HepG2 (cell line): ENCODE measurements around the gene YIF1A. TPM values are rescaled to one million over a fixed set of nuclear protein-coding genes. Genes with fewer than 3 reads are reported as not detected.

Experiments used
- ARID2 ChIP-seq: sonication (generic); formaldehyde crosslinking; IDR thresholded peaks from 2 replicates; pipeline ENCODE4 v1.8.1; 2022; ENCODE audit warnings: mild to moderate bottlenecking, missing genetic modification reagents, borderline replicate concordance
- CAMTA2 ChIP-seq: sonication (generic); formaldehyde crosslinking; IDR thresholded peaks from 2 replicates; pipeline ENCODE4 v1.4.0; 2020; ENCODE audit warnings: mild to moderate bottlenecking, missing genetic modification reagents, borderline replicate concordance
- DDIT3 ChIP-seq: sonication (generic); formaldehyde crosslinking; IDR thresholded peaks from 2 replicates; pipeline ENCODE4 v1.4.0; 2020; ENCODE audit warnings: mild to moderate bottlenecking, missing genetic modification reagents
- HNF4G ChIP-seq, 2 experiments: sonication (generic) in 1 of 2; formaldehyde crosslinking in 1 of 2; IDR thresholded peaks; 2 replicates each; pipeline versions ENCODE4 v1.4.0 to v1.6.1; 2011 to 2020; ENCODE audit warnings: borderline replicate concordance in 2 of 2, low read depth in 2 of 2, mild to moderate bottlenecking in 2 of 2, low read length in 1 of 2, missing genetic modification reagents in 1 of 2, moderate library complexity in 1 of 2
- ISL2 ChIP-seq: sonication (generic); formaldehyde crosslinking; IDR thresholded peaks from 2 replicates; pipeline ENCODE4 v1.5.0; 2020; ENCODE audit warnings: missing genetic modification reagents
- JUND ChIP-seq: sonication (generic); formaldehyde crosslinking; IDR thresholded peaks from 2 replicates; pipeline ENCODE4 v1.8.0; 2022; ENCODE audit warnings: mild to moderate bottlenecking, missing genetic modification reagents
- NBN ChIP-seq: fragments of 450-650 bp; conservative IDR thresholded peaks from 2 replicates; pipeline ENCODE4 v1.6.1; 2017
- PAF1 ChIP-seq: IDR thresholded peaks from 2 replicates; pipeline ENCODE4 v1.6.1; 2016; ENCODE audit warnings: missing genetic modification reagents, missing compliant biosample characterization
- SOX6 ChIP-seq, 2 experiments: fragments of 450-650 bp in 1 of 2; sonication (generic) in 1 of 2; formaldehyde crosslinking in 1 of 2; IDR thresholded peaks; 2 replicates each; pipeline versions ENCODE4 v1.4.0 to v1.6.1; 2017 to 2020; ENCODE audit warnings: antibody characterized with exemption in 1 of 2, mild to moderate bottlenecking in 1 of 2, missing genetic modification reagents in 1 of 2
- THAP7 ChIP-seq: sonication (generic); formaldehyde crosslinking; IDR thresholded peaks from 2 replicates; pipeline ENCODE4 v1.8.1; 2023; ENCODE audit warnings: mild to moderate bottlenecking, missing genetic modification reagents
- TP53 ChIP-seq: sonication (generic); formaldehyde crosslinking; conservative IDR thresholded peaks from 2 replicates; pipeline ENCODE4 v1.4.0; 2020; ENCODE audit warnings: missing genetic modification reagents
- ZBTB2 ChIP-seq: sonication (generic); formaldehyde crosslinking; IDR thresholded peaks from 2 replicates; pipeline ENCODE4 v1.8.0; 2022; ENCODE audit warnings: low read depth, missing genetic modification reagents
- ZBTB34 ChIP-seq: sonication (generic); formaldehyde crosslinking; IDR thresholded peaks from 2 replicates; pipeline ENCODE4 v1.8.0; 2022; ENCODE audit warnings: mild to moderate bottlenecking, missing genetic modification reagents
- ZNF10 ChIP-seq: sonication (generic); formaldehyde crosslinking; IDR thresholded peaks from 2 replicates; pipeline ENCODE4 v1.4.0; 2020; ENCODE audit warnings: mild to moderate bottlenecking, low read depth, missing genetic modification reagents, borderline replicate concordance
- ZNF17 ChIP-seq: sonication (generic); formaldehyde crosslinking; IDR thresholded peaks from 2 replicates; pipeline ENCODE4 v1.5.0; 2020; ENCODE audit warnings: mild to moderate bottlenecking, missing genetic modification reagents
- ZNF260 ChIP-seq: sonication (generic); formaldehyde crosslinking; IDR thresholded peaks from 2 replicates; pipeline ENCODE4 v1.4.0; 2020; ENCODE audit warnings: missing genetic modification reagents, low read depth, mild to moderate bottlenecking, borderline replicate concordance
- ZNF30 ChIP-seq: sonication (generic); formaldehyde crosslinking; IDR thresholded peaks from 2 replicates; pipeline ENCODE4 v1.5.0; 2020; ENCODE audit warnings: mild to moderate bottlenecking, missing genetic modification reagents
- ZNF317 ChIP-seq: sonication (generic); formaldehyde crosslinking; IDR thresholded peaks from 2 replicates; pipeline ENCODE4 v1.5.0; 2020; ENCODE audit warnings: mild to moderate bottlenecking, missing genetic modification reagents
- ZNF337 ChIP-seq: sonication (generic); formaldehyde crosslinking; IDR thresholded peaks from 2 replicates; pipeline ENCODE4 v1.5.1; 2020; ENCODE audit warnings: missing genetic modification reagents, low read depth, mild to moderate bottlenecking, borderline replicate concordance
- ZNF44 ChIP-seq: sonication (generic); formaldehyde crosslinking; IDR thresholded peaks from 2 replicates; pipeline ENCODE4 v1.5.1; 2020; ENCODE audit warnings: mild to moderate bottlenecking, missing genetic modification reagents
- ZNF678 ChIP-seq: sonication (generic); formaldehyde crosslinking; IDR thresholded peaks from 2 replicates; pipeline ENCODE4 v1.4.0; 2020; ENCODE audit warnings: mild to moderate bottlenecking, missing genetic modification reagents
- ZNF737 ChIP-seq: sonication (generic); formaldehyde crosslinking; IDR thresholded peaks from 2 replicates; pipeline ENCODE4 v1.5.0; 2020; ENCODE audit warnings: missing genetic modification reagents, mild to moderate bottlenecking, borderline replicate concordance
- ZNF740 ChIP-seq: sonication (generic); formaldehyde crosslinking; IDR thresholded peaks from 2 replicates; pipeline ENCODE4 v1.4.0; 2020; ENCODE audit warnings: missing genetic modification reagents
- polyA plus RNA-seq, 8 experiments: library from polyadenylated mRNA; depleted of rRNA in 3 of 8; stranded (reverse) in 7 of 8; unstranded in 1 of 8; fragments of >200 nt; fragmentation: Illumina TruSeq in 4 of 8; extraction: Trizol in 4 of 8; gene quantifications; 2 replicates each; pipeline versions ENCODE4 v1.2.1 to v1.2.3, GENCODE V29; 2011 to 2016; ENCODE audit warnings: low read depth in 4 of 8, missing spikeins in 1 of 8, mixed read lengths in 1 of 8; ENCODE audit not compliant: insufficient read depth in 1 of 8
- total RNA-seq, 5 experiments: library from RNA; depleted of rRNA; stranded (reverse); fragments of >200 nt; fragmentation: Illumina TruSeq; extraction: Trizol; gene quantifications; 2 replicates each; pipeline ENCODE4 v1.2.3, GENCODE V29; 2016; ENCODE audit warnings: low read depth in 1 of 5

Gene YIF1A
- total and polyA plus RNA-seq, 2 of the 13 experiments (the other 11 are each of a cell fraction or from before 2014, with no cell fraction given), result 133 to 145 TPM

GRCh38 chr11:66288671-66289547, at the start of gene YIF1A (continued):
- TF ChIP-seq ZNF17 (CRISPR knock-in tag) (no peak), ZNF30 (CRISPR knock-in tag) (no peak), ZNF317 (no peak), ZNF678 (CRISPR knock-in tag) (no peak; the same call in none of the 2 replicates), ZNF740 (CRISPR knock-in tag) (peak; percentile 89), JUND (CRISPR knock-in tag) (peak; percentile 52; the same call in 1 of the 2 replicates), ZNF337 (CRISPR knock-in tag) (no peak), NBN (no peak), ZNF737 (CRISPR knock-in tag) (no peak), ZNF10 (no peak), ZNF44 (CRISPR knock-in tag) (no peak), ARID2 (no peak), ZNF260 (CRISPR knock-in tag) (no peak), ISL2 (CRISPR knock-in tag) (peak; percentile 8; the same call in 1 of the 2 replicates), THAP7 (CRISPR knock-in tag) (no peak; the same call in 1 of the 2 replicates), SOX6 (IDR thresholded peaks at IDR 0.05) (no peak), SOX6 (CRISPR knock-in tag; IDR thresholded peaks at IDR 0.05) (peak; percentile 51; the same call in 1 of the 2 replicates), PAF1 (no peak), ZBTB2 (CRISPR knock-in tag) (peak; percentile 64), ZBTB34 (CRISPR knock-in tag) (0 out of 2 replicates have a peak, but pooled peaks have one; percentile 18), HNF4G (IDR thresholded peaks at IDR 0.05; ENCODE audit: borderline replicate concordance, low read depth, low read length) (no peak; the same call in 1 of the 2 replicates), HNF4G (CRISPR knock-in tag; IDR thresholded peaks at IDR 0.05; ENCODE audit: borderline replicate concordance, low read depth) (peak; percentile 45; the same call in 1 of the 2 replicates), CAMTA2 (CRISPR knock-in tag) (no peak), TP53 (CRISPR knock-in tag) (peak; percentile 3; the same call in 1 of the 2 replicates), DDIT3 (CRISPR knock-in tag) (no peak)
